Ovary (tissue), 9 donors: ENCODE data around the gene ZCRB1. TPM values are rescaled to one million over a fixed set of nuclear protein-coding genes. Genes with fewer than 3 reads are reported as not detected.

Experiments used
- DNase-seq, 5 donors: peaks; one replicate each; pipeline ENCODE4 v3.0.0-alpha.2; 2019 to 2020
- H3K27ac ChIP-seq, 2 donors: fragments of 200-600 bp; one replicate each; pipeline versions ENCODE4 v1.5.1 to v1.8.0; 2019 to 2022
- H3K27me3 ChIP-seq: fragments of 200-600 bp; one replicate; pipeline ENCODE4 v1.8.0; 2022
- H3K36me3 ChIP-seq: fragments of 200-600 bp; sonication (generic); one replicate; pipeline ENCODE4 v1.5.1; 2019
- H3K4me1 ChIP-seq: one replicate; pipeline ENCODE4 v1.8.1; 2013; ENCODE audit warnings: mild to moderate bottlenecking, moderate library complexity; ENCODE audit not compliant: insufficient read depth
- H3K4me3 ChIP-seq: fragments of 200-600 bp; sonication (generic); one replicate; pipeline ENCODE4 v1.5.1; 2017
- H3K9me3 ChIP-seq, 2 donors: fragments of 200-600 bp in 1 of 2; sonication (generic) in 1 of 2; one replicate each; pipeline versions ENCODE4 v1.5.1 to v1.8.1; 2013 to 2019; ENCODE audit warnings: mild to moderate bottlenecking in 1 of 2, moderate library complexity in 1 of 2
- CTCF ChIP-seq, 3 donors: fragments of 450-650 bp in 2 of 3; fragments of 200-600 bp in 1 of 3; IDR thresholded peaks; one replicate each; pipeline versions ENCODE4 v1.5.1 to v1.8.0; 2016 to 2022; ENCODE audit warnings: antibody characterized with exemption in 3 of 3, mild to moderate bottlenecking in 1 of 3
- EP300 ChIP-seq: sonication (generic); formaldehyde crosslinking; IDR thresholded peaks from one replicate; pipeline ENCODE4 v1.6.1; 2017; ENCODE audit warnings: antibody characterized with exemption
- POLR2A ChIP-seq: fragments of 450-650 bp; IDR thresholded peaks from one replicate; pipeline ENCODE4 v1.6.1; 2017; ENCODE audit warnings: antibody characterized with exemption, mild to moderate bottlenecking, moderate library complexity
- WGBS, 3 donors: extraction: QIAGEN DNeasy Blood & Tissue Kit in 1 of 3; methylation state at CpG; one replicate each; pipeline versions ENCODE4 v1.1.5 to v1.1.7; 2013 to 2017; 5-methylcytosine and 5-hydroxymethylcytosine counted together
- intact Hi-C, 4 donors: fragments of 100-400 bp; cut with DNase I; formaldehyde crosslinking; loops; one replicate each; pipeline versions ENCODE4 v1.11.0 to v1.15.1; 2022 to 2023
- polyA plus RNA-seq, 2 donors: library from polyadenylated mRNA; stranded (reverse); fragments of 200-250 nt in 1 of 2; fragments of 350-450 nt in 1 of 2; fragmentation: Illumina TruSeq in 1 of 2; extraction: RNeasy Lipid Tissue Mini Kit (QIAGEN cat#74804) in 1 of 2; gene quantifications; one replicate each; pipeline ENCODE4 v1.2.3, GENCODE V29; 2013 to 2014
- total RNA-seq, 7 donors: library from RNA; depleted of rRNA in 2 of 7; stranded (reverse); fragments of >200 nt in 2 of 7; fragmentation: NEBNext Ultra II Directional in 3 of 7; extraction: Animal tissue kit (Norgen Biotek cat#: 25700) in 3 of 7; gene quantifications; one replicate each; pipeline versions ENCODE4 v1.1.0 to v1.2.4, GENCODE V29; 2016 to 2023
- donor health status: DM: no; HTN: no; CAD: no; lungs with moderate emphysema.
- donor health status: DM: no; HTN: no; CAD: no.
- donor health status: Bipolar disorder and iron deficiency.
- donor health status: DM: yes; HTN: yes; CAD: no.
- donor health status: DM: no; HTN: no; CAD: no.
- donor health status: DM: yes; HTN: yes; CAD: no.

Gene ZCRB1
- total and polyA plus RNA-seq, 9 donors = 26.5 to 61.6 (median 41.5) TPM

DNA sequence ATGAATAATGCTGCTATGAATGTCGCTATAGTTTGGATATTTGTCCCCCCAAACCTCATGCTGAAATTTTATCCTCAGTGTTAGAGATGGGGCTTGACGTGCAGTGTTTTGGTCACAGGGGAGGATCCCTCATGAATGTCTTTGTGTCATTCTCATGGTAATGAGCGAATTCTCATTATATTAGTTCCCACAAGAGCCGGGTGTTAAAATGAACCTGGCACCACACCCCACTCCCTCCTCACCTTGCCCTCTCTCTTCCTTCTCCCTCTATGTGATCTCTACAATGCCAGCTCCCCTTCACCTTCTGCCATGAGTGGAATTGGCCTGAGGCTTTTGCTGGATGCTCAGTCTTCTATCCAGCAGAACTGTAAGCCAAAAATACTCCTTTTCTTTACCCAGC is 50.4 kb downstream of the ZCRB1 start:
- 91 to 95% (median 95%) methylated on average over 4 of the region's 4 CpGs for WGBS, 3 donors
- Histone ChIP-seq H3K27ac (no peak overlapping the region), H3K4me3 (no peak overlapping the region), H3K27me3 (no peaks in the 10 kb centered on the region), H3K4me1 (no peaks in the 10 kb centered on the region), H3K9me3 (no peaks in the 10 kb centered on the region), H3K36me3 (no peaks in the 10 kb centered on the region)
- TF ChIP-seq POLR2A = no peak
- no peak for TF ChIP-seq CTCF (IDR thresholded peaks at IDR 0.05)
- no peak for DNase-seq
- intact Hi-C loops = no loop called here

DNA sequence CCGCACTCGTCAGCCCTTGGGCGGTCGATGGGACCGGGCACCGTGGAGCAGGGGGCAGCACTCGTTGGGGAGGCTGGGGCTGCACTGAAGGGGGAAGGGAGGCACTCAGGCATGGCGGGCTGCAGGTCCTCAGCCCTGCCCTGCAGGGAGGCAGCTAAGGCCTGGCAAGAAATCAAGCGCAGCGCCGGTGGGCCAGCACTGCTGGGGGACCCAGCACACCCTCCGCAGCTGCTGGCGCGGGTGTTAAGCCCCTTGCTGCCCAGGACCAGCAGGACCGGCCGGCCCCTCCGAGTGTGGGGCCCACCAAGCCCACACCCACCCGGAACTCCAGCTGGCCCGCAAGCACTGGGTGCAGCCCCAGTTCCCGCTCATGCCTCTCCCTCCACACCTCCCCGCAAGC is 52.2 kb downstream of the ZCRB1 start:
- Histone ChIP-seq H3K9me3 (no peaks in the 10 kb centered on the region), H3K4me3 (no peak overlapping the region), H3K36me3 (no peaks in the 10 kb centered on the region), H3K4me1 (no peaks in the 10 kb centered on the region), H3K27me3 (no peaks in the 10 kb centered on the region), H3K27ac (no peak overlapping the region)
- TF ChIP-seq CTCF (IDR thresholded peaks at IDR 0.05) = no peak
- TF ChIP-seq POLR2A = no peak
- WGBS, 3 donors = 95 to 98% (median 96%) methylated on average over 19 to 21 of the region's 21 CpGs
- intact Hi-C loops = no loop called here
- DNase-seq = no peak

DNA sequence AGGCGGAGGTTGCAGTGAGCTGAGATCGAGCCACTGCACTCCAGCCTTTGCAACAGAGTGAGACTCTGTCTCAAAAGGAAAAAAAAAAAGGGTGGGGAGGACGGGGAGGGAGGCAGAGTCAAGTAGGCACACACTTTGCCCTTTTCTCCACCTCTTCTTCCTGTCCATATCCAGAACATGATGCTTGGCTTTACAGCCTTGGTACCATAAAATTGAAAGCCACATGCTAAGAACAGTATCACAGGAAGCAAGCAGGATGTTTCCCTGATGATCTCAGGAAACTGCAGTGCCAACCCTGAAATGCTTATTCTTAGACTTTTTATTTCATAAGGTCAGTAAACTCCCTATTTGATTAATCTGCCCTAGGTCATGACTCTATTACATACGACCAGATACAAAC is 55.3 kb downstream of the ZCRB1 start:
- intact Hi-C loops = no loop called here
- no peak overlapping the region for H3K27ac ChIP-seq
- no peak for TF ChIP-seq POLR2A
- TF ChIP-seq EP300 = no peak
- TF ChIP-seq CTCF (IDR thresholded peaks at IDR 0.05) = no peak

DNA sequence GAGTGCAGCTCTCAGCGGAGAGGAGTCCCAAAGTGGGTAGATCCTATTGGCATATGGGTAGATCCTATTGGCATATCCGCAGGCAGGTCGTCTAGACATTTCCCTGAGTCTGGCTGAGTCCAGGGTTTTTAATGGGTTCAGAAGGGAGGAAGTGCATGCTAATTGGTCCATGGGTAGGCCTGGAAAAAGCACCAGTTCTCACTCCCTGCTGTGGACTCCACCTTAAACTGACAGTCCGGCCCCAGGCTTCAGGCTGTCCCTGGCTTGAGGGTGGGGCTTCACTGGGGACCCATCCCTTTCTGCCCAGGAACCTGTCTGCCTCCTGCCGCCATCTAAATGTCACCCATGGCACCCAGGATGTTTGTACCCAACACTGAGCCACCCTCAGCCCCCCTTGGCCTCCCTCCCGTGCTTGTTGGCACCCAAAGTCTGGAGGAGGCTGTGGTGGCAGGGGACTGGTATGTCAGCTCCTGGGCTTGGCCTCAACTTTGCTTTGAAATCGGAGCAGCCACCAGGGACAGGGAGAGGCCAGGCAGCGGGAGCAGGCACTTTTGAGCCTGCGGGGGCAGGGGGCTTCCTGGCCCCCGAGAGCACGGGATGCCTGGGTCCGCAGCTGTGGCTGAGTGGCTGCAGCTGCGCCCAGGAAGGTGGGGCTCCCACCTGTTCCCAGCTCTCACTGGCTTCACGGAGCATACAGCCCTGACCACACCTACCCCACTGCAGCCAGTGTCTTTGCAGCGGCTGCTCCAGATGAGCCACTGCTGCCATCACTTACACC is 58.3 kb downstream of the ZCRB1 start:
- H3K9me3 ChIP-seq = no peaks in the 10 kb centered on the region
- H3K36me3 ChIP-seq = no peaks in the 10 kb centered on the region
- no peaks in the 10 kb centered on the region for H3K4me1 ChIP-seq
- H3K27ac ChIP-seq = no peak overlapping the region
- no peak overlapping the region for H3K4me3 ChIP-seq
- no peaks in the 10 kb centered on the region for H3K27me3 ChIP-seq
- TF ChIP-seq POLR2A = no peak
- no peak for TF ChIP-seq CTCF (IDR thresholded peaks at IDR 0.05)
- no peak for TF ChIP-seq EP300
- WGBS, 3 donors = 86 to 93% (median 89%) methylated on average over 13 to 15 of the region's 15 CpGs
- no peak for DNase-seq
- intact Hi-C loops = no loop called here

More for the DNA sequence above, 55.3 kb downstream of the ZCRB1 start:
- no peak overlapping the region for H3K4me3 ChIP-seq
- H3K4me1 ChIP-seq = no peaks in the 10 kb centered on the region
- 71 to 78% (median 75%) methylated on average over 4 of the region's 4 CpGs for WGBS, 3 donors
- no peak for DNase-seq
- H3K9me3 ChIP-seq = no peaks in the 10 kb centered on the region
- H3K36me3 ChIP-seq = no peaks in the 10 kb centered on the region
- no peaks in the 10 kb centered on the region for H3K27me3 ChIP-seq
